ENCODE data around the gene MACC1. TPM values are rescaled to one million over a fixed set of nuclear protein-coding genes. Genes with fewer than 3 reads are reported as not detected.

Gene MACC1
- total and polyA plus RNA-seq, 12 donors, result 0.35 to 9.8 (median 1.5) TPM

- intact Hi-C loops (cut with DNase I), result no loop called here
- no peak overlapping the region for H3K4me3 ChIP-seq
- no peak for DNase-seq
- H3K27me3 ChIP-seq, result no peaks in the 10 kb centered on the region
- no peak overlapping the region for H3K27ac ChIP-seq
- H3K4me1 ChIP-seq (replicated peaks in 1 of 2), result peaks cover 0 to 21% of the 10 kb centered on the region in 2 donors
- TF ChIP-seq POLR2A (IDR thresholded peaks at IDR 0.05) (no peak), CTCF (IDR thresholded peaks at IDR 0.05) (no peak)
- no peaks in the 10 kb centered on the region for H3K36me3 ChIP-seq (replicated peaks in 1 of 2)
- H3K9me3 ChIP-seq (replicated peaks in 1 of 3), result no peaks in the 10 kb centered on the region
These were observed 1.1 kb upstream of the MACC1 start for GRCh38 chr7:20218279-20218678.

DNA sequence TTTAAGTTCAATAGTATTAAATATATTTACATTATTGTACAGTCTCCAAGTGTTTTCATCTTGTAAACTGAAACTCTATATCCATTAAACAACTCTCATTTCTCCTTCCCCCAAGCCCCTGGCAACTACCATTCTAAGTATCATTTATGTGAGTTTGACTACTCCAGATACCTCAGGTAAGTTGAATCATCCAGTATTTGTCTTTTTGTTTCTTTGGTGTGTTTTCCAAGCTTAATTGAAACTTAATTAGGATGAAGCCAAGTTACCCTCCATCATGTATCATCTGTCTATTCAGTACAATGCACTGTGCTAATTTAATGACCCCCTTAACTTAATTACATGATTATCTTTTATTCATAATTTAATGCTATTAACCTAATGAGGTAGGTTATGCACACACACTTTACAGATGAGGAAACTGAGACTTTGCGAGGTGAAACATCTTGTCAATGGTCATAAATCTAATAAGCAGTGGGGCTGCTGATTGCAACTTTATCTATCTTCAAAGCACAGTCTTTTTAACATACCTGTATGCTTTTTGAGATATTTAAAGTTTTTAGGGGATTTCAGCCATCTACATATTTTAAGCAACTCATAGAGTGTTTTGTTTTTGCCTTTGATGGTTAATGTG is 663 bp downstream of the MACC1 start:
- intact Hi-C loops (cut with DNase I), result no loop called here
- Histone ChIP-seq H3K36me3 (replicated peaks in 1 of 2) (no peaks in the 10 kb centered on the region), H3K4me3 (no peak overlapping the region), H3K4me1 (replicated peaks in 1 of 2) (peaks cover 0 to 21% of the 10 kb centered on the region in 2 donors), H3K27ac (no peak overlapping the region), H3K27me3 (no peaks in the 10 kb centered on the region), H3K9me3 (replicated peaks in 1 of 3) (no peaks in the 10 kb centered on the region)
- TF ChIP-seq POLR2A (IDR thresholded peaks at IDR 0.05), result no peak
- no peak for TF ChIP-seq CTCF (IDR thresholded peaks at IDR 0.05)
- WGBS, 4 donors, result 76 to 91% (median 80%) methylated on average over 1 of the region's 1 CpG
- no peak for DNase-seq

- WGBS, 4 donors, result 71 to 83% (median 74%) methylated on average over 3 of the region's 3 CpGs
- Histone ChIP-seq H3K4me3 (no peak overlapping the region), H3K36me3 (replicated peaks in 1 of 2) (no peaks in the 10 kb centered on the region), H3K27me3 (no peaks in the 10 kb centered on the region), H3K9me3 (replicated peaks in 1 of 3) (no peaks in the 10 kb centered on the region), H3K4me1 (replicated peaks in 1 of 2) (peaks cover 0 to 7% of the 10 kb centered on the region in 2 donors), H3K27ac (no peak overlapping the region)
- TF ChIP-seq POLR2A (IDR thresholded peaks at IDR 0.05) (no peak), CTCF (IDR thresholded peaks at IDR 0.05) (no peak)
- peak in 1 of 7 donors; percentile 16 for DNase-seq
- intact Hi-C loops (cut with DNase I), result no loop called here
These were observed 2.1 kb downstream of the MACC1 start for GRCh38 chr7:20214921-20215669.

- no peak overlapping the region for H3K4me3 ChIP-seq
- no peak for TF ChIP-seq POLR2A (IDR thresholded peaks at IDR 0.05)
- no peak for TF ChIP-seq CTCF (IDR thresholded peaks at IDR 0.05)
- no peaks in the 10 kb centered on the region for H3K36me3 ChIP-seq (replicated peaks in 1 of 2)
- no peak overlapping the region for H3K27ac ChIP-seq
- intact Hi-C loops (cut with DNase I), result no loop called here
- DNase-seq, result no peak
- no peaks in the 10 kb centered on the region for H3K27me3 ChIP-seq
- no peaks in the 10 kb centered on the region for H3K9me3 ChIP-seq (replicated peaks in 1 of 3)
- WGBS, 4 donors, result 91 to 98% (median 97%) methylated on average over 2 of the region's 2 CpGs
- no peaks in the 10 kb centered on the region for H3K4me1 ChIP-seq (replicated peaks in 1 of 2)
These were observed 3.1 kb downstream of the MACC1 start for GRCh38 chr7:20214132-20214531.
